HCT116 (cell line): ENCODE results near the gene MX2. TPM values are rescaled to one million over a fixed set of nuclear protein-coding genes. Genes with fewer than 3 reads are reported as not detected.

Experiments
- ATAC-seq: fragments of 200-7000 bp; cut with Tn5 transposase; 2 replicates; pipeline ENCODE4 v1.9.1; 2020; ENCODE audit warnings: mild to moderate bottlenecking, moderate library complexity
- BruUV-seq: library from RNA; stranded (reverse); fragments of 400-500 nt; replicated peaks from 2 replicates; lab custom pipeline; 2021; lab: Mats Ljungman, UMichigan
- CTCF ChIA-PET: fragments of 300-600 bp; sonication (Branson Sonifier 250); formaldehyde crosslinking; loops from one replicate; lab custom pipeline; 2021; ENCODE audit warnings: antibody characterized with exemption; lab: Charles Lee
- POLR2A ChIA-PET: fragments of 300-600, 350-600 bp; sonication (Branson Sonifier 250); formaldehyde crosslinking; loops from one replicate; lab custom pipeline; 2021; ENCODE audit warnings: antibody characterized with exemption; lab: Charles Lee
- RAD21 ChIA-PET, 2 experiments: fragments of 300-600 bp; sonication (Branson Sonifier 250); formaldehyde crosslinking; loops; one replicate each; lab custom pipeline; 2023; ENCODE audit warnings: low total read pairs in 2 of 2; ENCODE audit not compliant: uncharacterized antibody in 2 of 2, unreplicated experiment in 2 of 2, low non-redundant PET in 1 of 2; lab: Charles Lee
- DNase-seq: peaks from one replicate; pipeline ENCODE4 v3.0.0-alpha.2; 2010; ENCODE audit warnings: low read depth, low spot score
- H2AFZ ChIP-seq: fragments of 200-600 bp; shearing (Covaris generic), sonication (generic); 2 replicates; pipeline ENCODE4 v1.6.1; 2017; ENCODE audit warnings: low read depth, mixed run types, mixed read lengths, antibody characterized with exemption, low read length; ENCODE audit not compliant: poor library complexity, severe bottlenecking
- H3K27ac ChIP-seq: 2 replicates; pipeline ENCODE4 v1.5.1; 2012; ENCODE audit warnings: low read depth, low read length
- H3K27me3 ChIP-seq: fragments of 200-600 bp; sonication (generic); 2 replicates; pipeline ENCODE4 v1.6.1; 2016; ENCODE audit warnings: mixed run types, low read length, mixed read lengths; ENCODE audit not compliant: insufficient read depth
- H3K36me3 ChIP-seq, 2 experiments: fragments of 200-500 bp in 1 of 2; fragments of 200-600 bp in 1 of 2; sonication (Bioruptor generic) in 1 of 2; sonication (generic) in 1 of 2; 2 replicates each; pipeline versions ENCODE4 v1.5.1 to v1.6.1; 2014 to 2016; ENCODE audit warnings: low read length in 2 of 2, inconsistent platforms in 1 of 2, mixed read lengths in 1 of 2, mixed run types in 1 of 2; ENCODE audit not compliant: insufficient read depth in 2 of 2, control insufficient read depth in 1 of 2
- H3K4me1 ChIP-seq, 2 experiments: fragments of 200-600 bp in 1 of 2; sonication (generic) in 1 of 2; 2 replicates each; pipeline versions ENCODE4 v1.5.1 to v1.6.1; 2012 to 2017; ENCODE audit warnings: low read length in 2 of 2, inconsistent platforms in 1 of 2, mild to moderate bottlenecking in 1 of 2, mixed read lengths in 1 of 2, mixed run types in 1 of 2, moderate library complexity in 1 of 2; ENCODE audit not compliant: insufficient read depth in 2 of 2, control insufficient read depth in 1 of 2
- H3K4me2 ChIP-seq: fragments of 200-600 bp; sonication (generic); 2 replicates; pipeline ENCODE4 v1.6.1; 2017; ENCODE audit warnings: mixed run types, low read length, mixed read lengths
- H3K4me3 ChIP-seq, 2 experiments: fragments of 200-600 bp in 1 of 2; sonication (generic) in 1 of 2; replicated peaks in 1 of 2; 2 replicates each; pipeline ENCODE4 v1.5.1; 2011 to 2016; ENCODE audit warnings: low read length in 2 of 2, control low read depth in 1 of 2, low read depth in 1 of 2, mild to moderate bottlenecking in 1 of 2, mixed read lengths in 1 of 2, mixed run types in 1 of 2
- H3K79me2 ChIP-seq: fragments of 200-600 bp; sonication (generic); 2 replicates; pipeline ENCODE4 v1.6.1; 2017; ENCODE audit warnings: mild to moderate bottlenecking, mixed run types, low read length, moderate library complexity, mixed read lengths; ENCODE audit not compliant: insufficient read depth
- H3K9ac ChIP-seq: fragments of 200-600 bp; sonication (generic); 2 replicates; pipeline ENCODE4 v1.6.1; 2016; ENCODE audit warnings: low read length, mixed read lengths
- H3K9me2 ChIP-seq: fragments of 200-600 bp; sonication (generic), shearing (Covaris generic); 2 replicates; pipeline ENCODE4 v1.6.1; 2017; ENCODE audit warnings: mixed run types, mild to moderate bottlenecking, moderate library complexity; ENCODE audit not compliant: insufficient read depth
- H3K9me3 ChIP-seq, 2 experiments: fragments of 200-500 bp in 1 of 2; fragments of 200-600 bp in 1 of 2; sonication (Bioruptor generic) in 1 of 2; sonication (generic) in 1 of 2; 2 replicates each; pipeline ENCODE4 v1.6.1; 2014 to 2017; ENCODE audit warnings: low read length in 2 of 2, mixed read lengths in 2 of 2, inconsistent platforms in 1 of 2, low read depth in 1 of 2, mild to moderate bottlenecking in 1 of 2, mixed run types in 1 of 2, moderate library complexity in 1 of 2; ENCODE audit not compliant: control insufficient read depth in 1 of 2, insufficient read depth in 1 of 2
- H4K20me1 ChIP-seq: fragments of 200-600 bp; sonication (generic), shearing (Covaris generic); 2 replicates; pipeline ENCODE4 v1.6.1; 2017; ENCODE audit warnings: mixed run types, mild to moderate bottlenecking, moderate library complexity; ENCODE audit not compliant: insufficient read depth
- ATF3 ChIP-seq: IDR thresholded peaks from 2 replicates; pipeline ENCODE4 v1.6.1; 2012
- CEBPB ChIP-seq: IDR thresholded peaks from 2 replicates; pipeline ENCODE4 v1.6.1; 2012; ENCODE audit warnings: low read depth
- CTCF ChIP-seq, 3 experiments: fragments of 200-600 bp in 1 of 3; sonication (generic) in 1 of 3; IDR thresholded peaks in 2 of 3; conservative IDR thresholded peaks in 1 of 3; 2 replicates each; pipeline ENCODE4 v1.5.1; 2012 to 2017; ENCODE audit warnings: low read depth in 2 of 3, low read length in 2 of 3, antibody characterized with exemption in 1 of 3, borderline replicate concordance in 1 of 3, control low read depth in 1 of 3, mild to moderate bottlenecking in 1 of 3, mixed read lengths in 1 of 3, mixed run types in 1 of 3, moderate library complexity in 1 of 3; ENCODE audit not compliant: insufficient read depth in 1 of 3
- EZH2phosphoT487 ChIP-seq: fragments of 200-600 bp; IDR thresholded peaks from 2 replicates; pipeline ENCODE4 v1.6.1; 2018; ENCODE audit warnings: antibody characterized with exemption, borderline replicate concordance
- MAX ChIP-seq: IDR thresholded peaks from 2 replicates; pipeline ENCODE4 v1.6.1; 2012
- POLR2A ChIP-seq: IDR thresholded peaks from 2 replicates; pipeline ENCODE4 v1.7.0; 2011; ENCODE audit warnings: borderline replicate concordance; ENCODE audit not compliant: insufficient read depth, insufficient read length; ENCODE audit errors: extremely low read depth
- POLR2AphosphoS5 ChIP-seq: IDR thresholded peaks from 2 replicates; pipeline ENCODE4 v1.6.1; 2011; ENCODE audit warnings: mild to moderate bottlenecking, low read depth, low read length, moderate library complexity
- RAD21 ChIP-seq: IDR thresholded peaks from 2 replicates; pipeline ENCODE4 v1.6.1; 2012; ENCODE audit warnings: low read depth, mild to moderate bottlenecking
- SIN3A ChIP-seq: IDR thresholded peaks from 2 replicates; pipeline ENCODE4 v1.6.1; 2012; ENCODE audit warnings: low read depth
- SP1 ChIP-seq: IDR thresholded peaks from 2 replicates; pipeline ENCODE4 v1.6.1; 2012; ENCODE audit warnings: low read depth
- SRF ChIP-seq: IDR thresholded peaks from 2 replicates; pipeline ENCODE4 v1.6.1; 2012; ENCODE audit warnings: low read depth
- TCF7L2 ChIP-seq: IDR thresholded peaks from 2 replicates; pipeline ENCODE4 v1.7.0; 2011; ENCODE audit warnings: borderline replicate concordance, inconsistent platforms; ENCODE audit not compliant: insufficient read depth, insufficient read length; ENCODE audit errors: extremely low read depth
- ZFX ChIP-seq: fragments of 450-650 bp; IDR thresholded peaks from 2 replicates; pipeline ENCODE4 v1.6.1; 2017
- ZNF274 ChIP-seq: fragments of 200-500 bp; sonication (Bioruptor generic); IDR thresholded peaks from 2 replicates; pipeline ENCODE4 v1.6.1; 2014; ENCODE audit warnings: mild to moderate bottlenecking, low read depth, low read length, inconsistent platforms
- intact Hi-C: fragments of 100-400 bp; cut with micrococcal nuclease; formaldehyde crosslinking; loops from 2 replicates; pipeline ENCODE4 v1.10.0; 2022
- total RNA-seq: library from RNA; stranded (reverse); gene quantifications from one replicate; pipeline ENCODE4 v1.2.1, GENCODE V29; 2021; ENCODE audit not compliant: unreplicated experiment

MX2 gene
- total RNA-seq, 1 experiment from 2014 or later = 0.22 TPM

- H3K36me3 ChIP-seq = no peaks in the 10 kb centered on the region
- H3K4me2 ChIP-seq = no peak overlapping the region
- TF ChIP-seq RAD21 = no peak
- no peaks in the 10 kb centered on the region for H3K27me3 ChIP-seq
- H4K20me1 ChIP-seq = no peaks in the 10 kb centered on the region
- no TSS peak for BruUV-seq
- H2AFZ ChIP-seq = no peak overlapping the region
- no peaks in the 10 kb centered on the region for H3K9me2 ChIP-seq
- intact Hi-C loops = no loop called here
- DNase-seq = no peak
- CTCF ChIA-PET = no interaction called here
- no peak overlapping the region for H3K4me3 ChIP-seq
- POLR2A ChIA-PET = no interaction called here
- H3K79me2 ChIP-seq = no peaks in the 10 kb centered on the region
- H3K27ac ChIP-seq = no peak overlapping the region
- RAD21 ChIA-PET = no interaction called here
- H3K9me3 ChIP-seq = no peaks in the 10 kb centered on the region
- ATAC-seq = no peak
- peaks cover 3 to 5% of the 10 kb centered on the region in 2 experiments; a peak in 3 of 4 replicates for H3K4me1 ChIP-seq
- H3K9ac ChIP-seq = no peak overlapping the region
Measured at GRCh38 chr21:41363370-41364270, 1.8 kb downstream of the MX2 start.

GRCh38 chr21:41364308-41364707, 2.5 kb downstream of the MX2 start:
- no peak overlapping the region for H2AFZ ChIP-seq
- H3K27me3 ChIP-seq = no peaks in the 10 kb centered on the region
- ATAC-seq = no peak
- DNase-seq = no peak
- no peak overlapping the region for H3K9ac ChIP-seq
- H4K20me1 ChIP-seq = no peaks in the 10 kb centered on the region
- no peak overlapping the region for H3K4me3 ChIP-seq
- no peaks in the 10 kb centered on the region for H3K36me3 ChIP-seq
- RAD21 ChIA-PET = interaction anchor here in 1 of 2 experiments (0.8 kb wide), 1 partner anchor 81 kb away, joined by 3 read pairs; no protein-coding TSS in a partner anchor
- no TSS peak for BruUV-seq
- CTCF ChIA-PET = no interaction called here
- H3K27ac ChIP-seq = no peak overlapping the region
- no peaks in the 10 kb centered on the region for H3K9me2 ChIP-seq
- intact Hi-C loops = no loop called here
- no peaks in the 10 kb centered on the region for H3K9me3 ChIP-seq
- H3K4me2 ChIP-seq = no peak overlapping the region
- H3K79me2 ChIP-seq = no peaks in the 10 kb centered on the region
- POLR2A ChIA-PET = no interaction called here
- H3K4me1 ChIP-seq = peaks cover 3 to 5% of the 10 kb centered on the region in 2 experiments; a peak in 3 of 4 replicates
- TF ChIP-seq RAD21 = no peak
- TF ChIP-seq SIN3A = no peak
- no peak for TF ChIP-seq CTCF (IDR thresholded peaks at IDR 0.05 in 2 of 3, conservative IDR thresholded peaks at IDR 0.05 in 1 of 3; ENCODE audit: borderline replicate concordance in 1 of 3, insufficient read depth in 1 of 3, low read depth in 2 of 3, low read length in 2 of 3)
- TF ChIP-seq CEBPB = no peak
- no peak for TF ChIP-seq ZFX
- TF ChIP-seq SRF = no peak
- no peak for TF ChIP-seq MAX
- TF ChIP-seq POLR2A = no peak
- no peak for TF ChIP-seq ATF3
- no peak for TF ChIP-seq ZNF274
- no peak for TF ChIP-seq SP1
- TF ChIP-seq POLR2AphosphoS5 = no peak
- no peak for TF ChIP-seq EZH2phosphoT487
- TF ChIP-seq TCF7L2 = no peak
